ENCODE results near the gene HECW1. TPM values are rescaled to one million over a fixed set of nuclear protein-coding genes. Genes with fewer than 3 reads are reported as not detected.

Gene HECW1
- total and polyA plus RNA-seq, 4 donors, result 0.05 TPM; not detected in 3

GRCh38 chr7:43179393-43179792 lies 66.9 kb downstream of the HECW1 start:
- TF ChIP-seq JUND (IDR thresholded peaks at IDR 0.05) (no peak), RXRA (IDR thresholded peaks at IDR 0.05) (no peak), TAF1 (conservative IDR thresholded peaks at IDR 0.05) (no peak), HNF4A (conservative IDR thresholded peaks at IDR 0.05) (no peak), GABPA (IDR thresholded peaks at IDR 0.05 in 1 of 2, conservative IDR thresholded peaks at IDR 0.05 in 1 of 2) (no peak), NR2F2 (IDR thresholded peaks at IDR 0.05) (no peak), EGR1 (IDR thresholded peaks at IDR 0.05; ENCODE audit: low read depth in 2 of 2) (no peak), MAX (IDR thresholded peaks at IDR 0.05) (no peak), YY1 (IDR thresholded peaks at IDR 0.05) (no peak), CTCF (IDR thresholded peaks at IDR 0.05; ENCODE audit: low read depth, low read length, missing input control) (no peak), FOXA1 (IDR thresholded peaks at IDR 0.05) (no peak), REST (IDR thresholded peaks at IDR 0.05) (no peak), FOXA2 (IDR thresholded peaks at IDR 0.05) (no peak), RAD21 (IDR thresholded peaks at IDR 0.05) (no peak)
- TF ChIP-seq, protein P1, sequence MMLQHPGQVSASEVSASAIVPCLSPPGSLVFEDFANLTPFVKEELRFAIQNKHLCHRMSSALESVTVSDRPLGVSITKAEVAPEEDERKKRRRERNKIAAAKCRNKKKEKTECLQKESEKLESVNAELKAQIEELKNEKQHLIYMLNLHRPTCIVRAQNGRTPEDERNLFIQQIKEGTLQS (IDR thresholded peaks at IDR 0.05), result no peak
- TF ChIP-seq, protein P2, sequence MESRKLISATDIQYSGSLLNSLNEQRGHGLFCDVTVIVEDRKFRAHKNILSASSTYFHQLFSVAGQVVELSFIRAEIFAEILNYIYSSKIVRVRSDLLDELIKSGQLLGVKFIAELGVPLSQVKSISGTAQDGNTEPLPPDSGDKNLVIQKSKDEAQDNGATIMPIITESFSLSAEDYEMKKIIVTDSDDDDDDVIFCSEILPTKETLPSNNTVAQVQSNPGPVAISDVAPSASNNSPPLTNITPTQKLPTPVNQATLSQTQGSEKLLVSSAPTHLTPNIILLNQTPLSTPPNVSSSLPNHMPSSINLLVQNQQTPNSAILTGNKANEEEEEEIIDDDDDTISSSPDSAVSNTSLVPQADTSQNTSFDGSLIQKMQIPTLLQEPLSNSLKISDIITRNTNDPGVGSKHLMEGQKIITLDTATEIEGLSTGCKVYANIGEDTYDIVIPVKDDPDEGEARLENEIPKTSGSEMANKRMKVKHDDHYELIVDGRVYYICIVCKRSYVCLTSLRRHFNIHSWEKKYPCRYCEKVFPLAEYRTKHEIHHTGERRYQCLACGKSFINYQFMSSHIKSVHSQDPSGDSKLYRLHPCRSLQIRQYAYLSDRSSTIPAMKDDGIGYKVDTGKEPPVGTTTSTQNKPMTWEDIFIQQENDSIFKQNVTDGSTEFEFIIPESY (IDR thresholded peaks at IDR 0.05), result no peak
- no peak overlapping the region for H3K9ac ChIP-seq (ENCODE audit: low read depth in 1 of 2, low read length in 2 of 2)
- H3K4me1 ChIP-seq (ENCODE audit: control insufficient read depth in 4 of 4, insufficient read depth in 4 of 4, low read length in 3 of 4), result no peaks in the 10 kb centered on the region
- H3K36me3 ChIP-seq (ENCODE audit: control insufficient read depth in 4 of 4, insufficient read depth in 3 of 4, low read depth in 1 of 4, low read length in 3 of 4), result no peaks in the 10 kb centered on the region
- no peak overlapping the region for H3K4me3 ChIP-seq (ENCODE audit: low read depth in 1 of 3, low read length in 3 of 3)
- H3K27me3 ChIP-seq (ENCODE audit: control insufficient read depth in 4 of 4, insufficient read depth in 4 of 4, low read length in 3 of 4), result peaks cover 0 to 2% (median 0%) of the 10 kb centered on the region in 4 donors
- no peak for DNase-seq (ENCODE audit: low spot score)
- 50% methylated on average over 2 of the region's 2 CpGs for WGBS
- peaks cover 0 to 1% (median 0%) of the 10 kb centered on the region in 4 donors for H3K9me3 ChIP-seq (ENCODE audit: control insufficient read depth in 4 of 4, low read length in 3 of 4)
- no peak overlapping the region for H3K27ac ChIP-seq (ENCODE audit: low read depth in 1 of 2, low read length in 2 of 2)
